ENCODE measurements around the gene PSMD11.
"Not testable (repeated sequence)": the region's sequence is repeated elsewhere in the genome, so short reads cannot be mapped to it uniquely, and the experiment has no call there.

Gene PSMD11

GRCh38 chr17:32444301-32445073, at the start of gene PSMD11:
TSS of gene PSMD11 (plus strand) at chr17:32444510. CDS start at chr17:32444524, 14 bp downstream.
- DNase-seq: peak; percentile 99

DNA sequence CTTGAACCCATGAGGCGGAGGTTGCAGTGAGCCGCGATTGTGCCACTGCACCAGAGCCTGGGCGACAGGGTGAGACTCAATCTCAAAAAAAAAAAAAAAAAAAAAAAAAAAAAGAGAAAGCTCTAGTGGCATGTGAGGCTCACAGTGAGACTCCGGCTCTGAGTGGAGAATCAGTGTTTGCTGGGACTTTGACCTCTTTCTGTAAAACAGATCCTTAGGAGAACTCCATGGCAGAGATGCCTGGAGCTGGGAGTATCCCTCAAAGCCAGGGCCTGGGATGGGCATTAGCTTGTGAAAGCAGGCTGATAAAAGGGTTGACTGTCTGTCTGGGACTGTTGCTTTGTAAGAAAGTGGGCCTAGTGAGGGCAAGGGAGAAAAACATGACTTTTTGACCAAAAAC, 48.0 kb upstream of the PSMD11 start:
- DNase-seq: no peak

GRCh38 chr17:32398946-32399345, 45.4 kb upstream of the PSMD11 start:
- no peak for DNase-seq

- not testable (repeated sequence) for DNase-seq
Observed at GRCh38 chr17:32410085-32410484, 34.2 kb upstream of the PSMD11 start.

DNA sequence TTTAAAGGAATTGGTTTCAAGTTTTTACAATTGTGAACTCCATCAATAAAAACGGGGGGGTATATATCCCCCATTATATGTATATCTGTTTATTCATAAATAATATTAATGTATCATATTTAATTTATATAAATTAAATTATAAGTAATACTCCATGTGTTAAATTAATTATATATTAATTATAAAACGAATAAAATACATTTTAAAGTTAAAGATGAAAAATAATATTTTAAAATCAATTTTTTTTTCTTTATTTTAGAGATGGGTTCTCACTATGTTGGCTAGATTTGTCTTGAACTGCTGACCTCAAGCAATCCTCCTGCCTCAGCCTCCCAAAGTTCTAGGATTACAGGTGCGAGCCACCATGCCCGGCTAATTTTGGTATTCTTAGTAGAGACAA, 17.4 kb upstream of the PSMD11 start:
- DNase-seq: no peak

DNA sequence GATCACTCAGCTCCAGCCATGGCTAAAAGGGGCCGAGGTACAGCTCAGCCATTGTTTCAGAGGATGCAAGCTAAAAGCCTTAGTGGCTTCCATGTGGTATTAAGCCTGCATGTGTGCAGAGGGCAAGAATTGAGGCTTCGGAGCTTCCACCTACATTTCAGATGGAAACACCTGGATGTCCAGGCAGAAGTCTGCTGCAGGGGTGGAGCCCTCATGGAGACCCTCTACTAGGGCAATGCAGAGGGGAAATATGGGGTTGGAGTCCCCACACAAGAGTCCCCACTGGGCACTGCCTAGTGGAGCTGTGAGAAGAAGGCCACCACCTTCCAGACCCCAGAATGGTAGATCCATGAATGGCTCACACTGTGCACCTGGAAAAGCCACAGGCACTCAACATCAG, 14.7 kb upstream of the PSMD11 start:
- no peak for DNase-seq

- no peak for DNase-seq
Observed at GRCh38 chr17:32440722-32441121, 3.6 kb upstream of the PSMD11 start.

DNA sequence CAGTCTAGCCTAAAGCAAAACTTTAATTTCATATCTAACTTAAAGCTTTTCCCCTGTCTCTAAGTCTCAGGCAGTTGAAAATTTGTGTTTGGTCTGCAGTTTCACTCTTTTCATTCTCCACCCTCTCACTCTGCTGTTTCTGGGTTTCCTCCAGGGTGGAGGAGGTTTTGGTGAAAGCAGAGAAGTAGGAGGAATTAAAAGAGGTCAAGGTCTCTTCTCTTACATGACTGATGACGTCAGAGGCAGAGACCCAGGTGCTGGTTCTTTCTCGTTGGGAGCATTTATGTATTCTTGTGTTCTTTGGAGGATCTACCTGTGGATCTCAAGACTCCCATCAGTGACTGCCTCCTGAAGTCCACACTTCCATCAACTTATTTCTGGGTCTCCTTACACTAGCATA, 2.4 kb upstream of the PSMD11 start:
- DNase-seq: no peak

DNA sequence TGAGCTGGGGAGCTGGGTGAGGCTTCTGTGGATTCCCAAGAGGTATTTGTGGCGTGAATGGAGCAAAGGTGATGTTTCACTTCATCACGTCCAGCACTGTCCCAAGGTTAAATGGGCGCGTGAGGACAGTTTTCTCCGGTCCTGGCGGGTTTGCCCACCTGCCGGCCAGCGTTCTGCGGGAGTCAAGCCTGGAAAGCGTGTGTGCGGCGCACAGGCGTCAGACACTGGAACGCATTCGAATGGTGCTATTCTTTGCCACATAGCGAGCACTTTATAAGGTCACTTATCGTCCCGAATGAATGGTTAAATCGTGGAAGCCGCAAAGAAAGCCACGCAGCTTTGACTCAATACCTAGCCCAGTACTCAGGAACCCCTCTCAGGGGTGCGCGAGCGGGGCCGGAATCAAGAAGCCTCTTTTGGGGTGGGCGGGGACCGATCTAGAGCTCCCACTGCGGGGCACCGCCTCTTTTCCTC, 446 bp upstream of the PSMD11 start:
- no peak for DNase-seq

DNA sequence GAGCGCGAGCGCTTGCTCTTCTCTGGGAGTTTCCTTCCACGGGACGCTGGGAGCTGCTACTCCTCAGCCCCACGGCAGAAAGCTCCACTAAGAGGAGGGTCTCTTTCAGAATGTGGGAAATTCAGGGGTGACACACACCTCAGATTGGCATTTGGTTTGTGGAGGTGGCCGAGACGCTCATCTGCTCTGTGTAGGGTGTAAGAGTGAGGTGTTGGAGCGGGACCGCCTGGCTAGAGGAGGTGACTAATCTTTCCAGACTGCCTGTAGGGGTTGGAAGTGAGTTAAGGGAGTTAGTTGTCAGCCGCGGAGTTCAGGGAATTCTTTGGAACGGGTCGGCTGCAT, 735 bp downstream of the PSMD11 start:
- peak; percentile 57 for DNase-seq

DNA sequence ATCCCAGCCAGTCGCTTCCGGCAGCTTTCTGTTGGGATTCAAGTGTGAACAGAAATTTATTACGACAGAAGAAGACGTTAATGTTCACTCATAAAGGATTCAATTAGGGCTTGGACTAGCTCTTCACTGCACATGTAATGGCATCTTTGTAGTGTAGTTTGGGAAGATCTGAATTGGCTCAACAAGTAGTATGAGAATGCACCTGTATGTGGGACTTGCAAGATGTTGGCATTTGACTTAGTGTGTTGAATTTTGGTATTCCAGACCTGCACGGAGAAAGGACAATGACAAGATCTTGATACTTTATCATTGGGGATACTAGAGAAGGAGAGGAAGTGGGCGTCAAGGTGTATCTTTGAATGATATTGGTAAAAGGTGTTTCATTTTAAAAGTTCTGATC, 1.2 kb downstream of the PSMD11 start:
- no peak for DNase-seq

DNA sequence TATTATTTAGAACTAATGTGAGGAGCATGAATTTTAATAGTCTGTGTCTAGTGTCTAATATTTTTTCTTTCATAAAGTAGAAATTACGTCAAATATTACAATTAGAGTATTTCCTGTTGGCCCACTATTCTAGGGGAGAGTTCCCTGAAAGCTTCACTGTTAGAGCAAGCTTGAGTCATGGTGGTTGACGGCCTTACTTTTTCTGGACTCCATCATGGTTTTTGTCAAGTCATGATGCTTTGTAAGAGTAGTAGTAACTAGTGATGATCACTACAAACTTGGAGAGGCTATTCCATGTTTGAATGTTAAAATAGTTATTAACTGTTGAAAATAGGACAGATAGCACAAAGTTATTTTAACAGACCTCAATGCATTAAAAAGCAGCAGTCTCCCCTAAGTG, 1.7 kb downstream of the PSMD11 start:
- DNase-seq: no peak

DNA sequence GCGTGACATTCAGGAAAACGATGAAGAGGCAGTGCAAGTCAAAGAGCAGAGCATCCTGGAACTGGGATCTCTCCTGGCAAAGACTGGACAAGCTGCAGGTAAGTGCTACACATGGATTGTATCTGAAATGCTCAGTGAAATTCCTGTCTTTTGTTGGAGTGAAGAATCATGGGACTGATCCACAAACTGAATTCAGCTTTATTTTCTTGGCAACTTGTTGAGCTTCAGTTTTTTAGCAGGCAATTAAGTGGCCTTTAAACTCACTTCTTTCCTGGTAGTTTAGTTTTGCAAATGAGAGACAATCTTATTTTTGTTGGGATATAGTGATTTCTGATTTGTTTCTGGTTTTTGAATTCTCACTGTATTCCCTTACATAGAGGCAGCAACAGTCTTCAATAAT, 2.6 kb downstream of the PSMD11 start:
- no peak for DNase-seq

GRCh38 chr17:32449963-32450362, 5.7 kb downstream of the PSMD11 start:
- no peak for DNase-seq

- DNase-seq: not testable (repeated sequence)
Observed at GRCh38 chr17:32450379-32450778, 6.1 kb downstream of the PSMD11 start.

- no peak for DNase-seq
Observed at GRCh38 chr17:32451879-32452278, 7.6 kb downstream of the PSMD11 start.

- DNase-seq: no peak
Observed at GRCh38 chr17:32452281-32452680, 8.0 kb downstream of the PSMD11 start.

DNA sequence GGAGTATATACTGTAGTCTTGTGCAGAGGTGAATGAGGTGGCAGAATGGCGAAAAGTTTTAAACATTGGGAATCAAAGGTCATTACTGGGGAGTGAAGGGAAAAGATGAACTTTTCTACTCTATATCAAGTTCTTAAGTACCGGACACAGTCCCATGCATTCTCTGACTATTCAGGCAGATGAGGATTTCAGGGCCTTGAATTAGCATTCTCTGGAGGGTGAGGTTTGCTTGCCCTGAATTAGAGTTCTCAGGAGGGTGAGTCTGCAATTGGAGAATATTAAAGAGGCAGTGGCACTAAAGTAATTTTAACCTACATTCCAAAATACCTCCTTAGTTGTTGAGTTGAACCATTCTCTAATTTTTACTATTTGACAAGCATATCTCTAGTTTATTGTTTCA, 9.1 kb downstream of the PSMD11 start:
- DNase-seq: no peak

DNA sequence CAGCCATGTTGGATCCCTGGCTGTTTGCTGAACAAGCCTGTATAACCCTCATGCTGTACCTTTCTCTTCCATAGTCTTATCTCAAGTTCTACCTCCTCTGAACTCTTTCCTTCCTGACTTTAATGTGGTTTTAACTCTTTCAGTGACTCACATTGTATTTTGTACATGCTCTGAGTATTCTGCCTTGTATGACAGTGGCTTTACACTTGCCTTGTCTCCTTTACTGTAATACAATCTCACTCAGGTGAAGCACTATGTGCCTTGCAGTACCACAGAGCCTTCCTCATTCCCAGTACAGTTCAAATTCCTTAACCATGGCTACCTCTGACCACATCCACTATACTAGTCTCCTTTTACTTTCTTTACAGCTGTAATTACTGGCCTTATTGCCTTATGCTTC, 14.1 kb downstream of the PSMD11 start:
- no peak for DNase-seq

DNA sequence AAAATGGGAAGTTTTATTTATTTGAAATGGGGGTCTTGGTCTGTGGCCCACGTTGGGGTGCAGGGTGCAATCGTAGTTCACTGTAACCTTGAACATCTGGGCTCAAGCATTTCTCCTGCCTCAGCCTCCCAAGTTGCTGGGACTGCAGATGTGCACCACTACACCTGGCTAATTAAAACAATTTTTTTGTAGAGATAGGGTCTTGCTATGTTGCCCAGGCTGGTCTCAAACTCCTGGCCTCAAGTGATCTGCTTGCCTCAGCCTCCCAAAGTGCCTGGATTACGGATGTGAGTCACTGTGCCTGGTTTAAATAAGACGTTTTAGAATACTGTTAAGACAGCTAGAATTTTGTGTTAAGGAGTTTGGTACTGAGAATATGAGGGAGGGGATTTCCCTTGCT, 15.7 kb downstream of the PSMD11 start:
- DNase-seq: no peak

- no peak for DNase-seq
Observed at GRCh38 chr17:32461498-32461852, 17.2 kb downstream of the PSMD11 start.

DNA sequence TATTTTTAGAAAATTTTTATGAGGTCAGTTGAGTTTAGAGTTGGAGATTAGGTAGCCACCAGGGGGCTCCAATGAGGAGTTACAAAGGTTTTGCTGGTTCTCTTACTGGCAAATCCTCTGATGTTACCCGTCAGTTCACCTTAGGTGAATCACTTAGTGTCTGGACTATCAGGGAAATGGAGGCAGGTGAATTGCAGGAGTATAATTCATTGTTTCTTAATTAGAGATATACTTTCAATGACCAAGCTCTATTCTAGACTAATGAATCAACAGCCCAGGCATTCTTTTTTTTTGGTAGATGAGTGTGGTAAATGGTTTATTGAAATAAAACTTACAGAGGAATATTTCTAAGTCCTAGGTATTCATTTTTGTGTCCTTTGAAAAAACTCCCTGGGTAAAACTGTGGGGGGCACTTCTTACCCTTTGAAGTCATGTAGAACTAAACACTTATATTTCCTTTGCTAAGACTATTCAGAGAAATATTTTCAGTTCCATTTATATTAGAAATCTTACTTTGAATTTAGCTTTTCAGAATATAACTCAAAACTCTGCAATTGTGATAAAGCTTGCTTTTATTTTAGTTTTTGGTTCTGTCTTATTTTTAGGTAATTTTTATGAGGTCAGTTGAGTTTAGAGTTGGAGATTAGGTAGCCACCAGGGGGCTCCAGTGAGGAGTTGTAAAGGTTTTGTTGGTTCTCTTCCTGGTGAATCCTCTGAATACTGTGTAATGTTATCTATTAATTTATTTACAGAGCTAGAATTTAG, 17.7 kb downstream of the PSMD11 start:
- DNase-seq: peak; percentile 83

DNA sequence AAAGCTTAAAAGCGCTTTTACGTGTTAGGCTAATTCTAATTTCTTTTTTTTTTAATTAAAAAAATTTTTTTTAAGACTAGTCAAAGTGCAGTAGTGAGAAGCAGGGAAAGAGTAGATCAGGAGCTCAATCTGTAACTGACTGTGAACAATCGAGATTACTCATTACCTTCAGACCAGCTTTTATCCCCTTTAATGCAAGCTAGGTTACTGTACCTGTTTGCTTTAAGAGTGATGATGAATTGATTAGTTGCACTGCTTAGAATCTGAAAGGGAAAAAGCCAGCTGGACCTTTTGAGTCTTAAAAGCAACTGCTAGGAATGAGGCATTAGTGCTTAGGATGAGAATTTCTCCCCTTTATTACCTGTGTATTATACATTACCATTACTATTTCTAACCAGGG, 19.0 kb downstream of the PSMD11 start:
- no peak for DNase-seq

- no peak for DNase-seq
Observed at GRCh38 chr17:32464374-32464773, 20.1 kb downstream of the PSMD11 start.

GRCh38 chr17:32467949-32468348, 23.6 kb downstream of the PSMD11 start:
- no peak for DNase-seq

Measured in stimulated activated CD8-positive, alpha-beta memory T cell treated with anti-CD3 and anti-CD28 coated beads, Interleukin-4, amount 100 ng/mL, for 48 hours (primary cell).